22Rv1 (cell line): ENCODE results near the gene ABTB2.

ENCODE experiments used
- CTCF ChIP-seq: fragments of 450-650 bp; IDR thresholded peaks from 2 replicates; pipeline ENCODE4 v1.5.1; 2017; ENCODE audit warnings: mild to moderate bottlenecking
- ZFX ChIP-seq: fragments of 450-650 bp; IDR thresholded peaks from 2 replicates; pipeline ENCODE4 v1.6.1; 2017; ENCODE audit warnings: antibody characterized with exemption, borderline replicate concordance

- no peak for TF ChIP-seq CTCF
- no peak for TF ChIP-seq ZFX
Observed at GRCh38 chr11:34215806-34216453, 141.9 kb downstream of the ABTB2 start.
